GM12878 (cell line): ENCODE measurements around the gene SEPTIN11. TPM values are rescaled to one million over a fixed set of nuclear protein-coding genes. Genes with fewer than 3 reads are reported as not detected.

Experiments used
- ATAC-seq: fragments of 200-7000 bp; cut with Tn5 transposase; 3 replicates; pipeline ENCODE4 v1.9.1; 2020; ENCODE audit warnings: mild to moderate bottlenecking, moderate library complexity
- BruUV-seq: library from RNA; stranded (reverse); fragments of 400-500 nt; replicated peaks from 2 replicates; lab custom pipeline; 2021; lab: Mats Ljungman, UMichigan
- CTCF ChIA-PET: fragments of 300-600 bp; sonication (Branson Sonifier 250); formaldehyde crosslinking; extraction: SDS; loops from one replicate; lab custom pipeline; 2021; ENCODE audit warnings: inconsistent platforms; lab: Yijun Ruan, JAX
- POLR2A ChIA-PET: fragments of 350-600 bp; formaldehyde crosslinking; extraction: SDS; loops from one replicate; lab custom pipeline; 2021; ENCODE audit warnings: inconsistent platforms; lab: Charles Lee
- RAD21 ChIA-PET: fragments of 300-600 bp; sonication (Branson Sonifier 250); formaldehyde crosslinking; loops from one replicate; lab custom pipeline; 2023; ENCODE audit warnings: antibody characterized with exemption; ENCODE audit not compliant: unreplicated experiment; lab: Charles Lee
- SMC1A ChIA-PET: fragments of 300-600 bp; sonication (Branson Sonifier 250); formaldehyde crosslinking; loops from one replicate; lab custom pipeline; 2023; ENCODE audit not compliant: unreplicated experiment, uncharacterized antibody; lab: Charles Lee
- DNase-seq: peaks from one replicate; pipeline ENCODE4 v3.0.0-alpha.2; 2011; ENCODE audit warnings: low read depth, low spot score
- FAIRE-seq: peaks from 3 replicates; lab custom pipeline; 2011; peaks lifted over from hg19 to GRCh38; lab: Jason Lieb, UNC
- H2AFZ ChIP-seq: 2 replicates; pipeline ENCODE4 v1.6.0; 2011; ENCODE audit warnings: low read depth, low read length, control low read depth; ENCODE audit not compliant: control insufficient read depth
- H3K27ac ChIP-seq: 2 replicates; pipeline ENCODE4 v1.5.1; 2011; ENCODE audit warnings: control low read depth; ENCODE audit not compliant: control insufficient read depth, insufficient read depth
- H3K27me3 ChIP-seq, 2 experiments: replicated peaks in 1 of 2; 2 replicates each; pipeline versions ENCODE4 v1.6.0 to v1.6.1; 2011; ENCODE audit warnings: low read length in 1 of 2; ENCODE audit not compliant: control insufficient read depth in 2 of 2, insufficient read depth in 2 of 2
- H3K36me3 ChIP-seq, 2 experiments: 2 replicates each; pipeline ENCODE4 v1.5.1; 2011; ENCODE audit warnings: low read length in 1 of 2; ENCODE audit not compliant: control insufficient read depth in 2 of 2, insufficient read depth in 2 of 2
- H3K4me1 ChIP-seq: 2 replicates; pipeline ENCODE4 v1.6.1; 2011; ENCODE audit warnings: mild to moderate bottlenecking, low read length, moderate library complexity, mixed read lengths; ENCODE audit not compliant: control insufficient read depth, insufficient read depth
- H3K4me2 ChIP-seq: 2 replicates; pipeline ENCODE4 v1.6.0; 2011; ENCODE audit warnings: control low read depth; ENCODE audit not compliant: control insufficient read depth, insufficient read depth
- H3K4me3 ChIP-seq: fragments of 200-600 bp; sonication (generic); 2 replicates; pipeline ENCODE4 v1.5.1; 2016
- H3K79me2 ChIP-seq: 2 replicates; pipeline ENCODE4 v1.6.0; 2011; ENCODE audit warnings: low read length; ENCODE audit not compliant: control insufficient read depth, insufficient read depth
- H3K9ac ChIP-seq: 2 replicates; pipeline ENCODE4 v1.8.0; 2011; ENCODE audit warnings: low read length, control low read depth, mixed read lengths; ENCODE audit not compliant: control insufficient read depth, insufficient read depth
- H3K9me3 ChIP-seq: replicated peaks from 3 replicates; pipeline ENCODE4 v1.5.1; 2011; ENCODE audit warnings: mild to moderate bottlenecking, low read length; ENCODE audit not compliant: control insufficient read depth, insufficient read depth
- H4K20me1 ChIP-seq: 2 replicates; pipeline ENCODE4 v1.6.0; 2011; ENCODE audit not compliant: control insufficient read depth, insufficient read depth
- CBFB ChIP-seq: IDR thresholded peaks from 2 replicates; pipeline ENCODE4 v1.6.1; 2016; ENCODE audit warnings: antibody characterized with exemption, low read depth
- MYB ChIP-seq: fragments of 150-350 bp; IDR thresholded peaks from 2 replicates; pipeline ENCODE4 v1.6.1; 2014; ENCODE audit warnings: mild to moderate bottlenecking, low read depth, low read length, borderline replicate concordance
- NFIC ChIP-seq: IDR thresholded peaks from 2 replicates; pipeline ENCODE4 v1.6.1; 2012; ENCODE audit warnings: low read depth, mild to moderate bottlenecking, inconsistent platforms, low read length, moderate library complexity
- SMAD1 ChIP-seq: fragments of 450-650 bp; IDR thresholded peaks from 2 replicates; pipeline ENCODE4 v1.6.1; 2018; ENCODE audit warnings: mild to moderate bottlenecking, low read depth; ENCODE audit not compliant: partially characterized antibody
- TBL1XR1 ChIP-seq: IDR thresholded peaks from 2 replicates; pipeline ENCODE4 v1.6.1; 2012; ENCODE audit warnings: low read depth, low read length, improper control_type of control experiment
- TCF12 ChIP-seq: IDR thresholded peaks from 2 replicates; pipeline ENCODE4 v1.6.1; 2011; ENCODE audit warnings: low read depth, mild to moderate bottlenecking, low read length
- ZNF217 ChIP-seq: fragments of 450-650 bp; IDR thresholded peaks from 2 replicates; pipeline ENCODE4 v1.6.1; 2017; ENCODE audit warnings: antibody characterized with exemption, mild to moderate bottlenecking
- WGBS: methylation state at CpG from one replicate; pipeline ENCODE4 v1.1.6; 2016; ENCODE audit warnings: low lambda C conversion rate; ENCODE audit not compliant: insufficient replicate concordance, insufficient coverage; ENCODE audit errors: missing lambda C conversion rate; 5-methylcytosine and 5-hydroxymethylcytosine counted together
- in situ Hi-C: fragments of 300-500 bp; cut with MboI; formaldehyde crosslinking; loops from 9 replicates; pipeline ENCODE4 v1.14.3; 2018; ENCODE audit warnings: mixed read lengths
- intact Hi-C: fragments of 100-400 bp; cut with micrococcal nuclease; formaldehyde crosslinking; loops from one replicate; pipeline ENCODE4 v1.14.2; 2022; ENCODE audit not compliant: unreplicated experiment
- polyA plus RNA-seq, 11 experiments: library from polyadenylated mRNA; depleted of rRNA in 4 of 11; unstranded in 6 of 11; stranded (reverse) in 5 of 11; fragments of >200 nt; fragmentation: Nextera tagmentation in 4 of 11; fragmentation: Illumina TruSeq in 1 of 11; extraction: Ambion mirVana in 4 of 11; extraction: Trizol in 1 of 11; gene quantifications; 1 replicate in 1 of 11; 2 replicates in 10 of 11; pipeline versions ENCODE4 v1.2.1 to v1.2.3, GENCODE V29; 2011 to 2016; ENCODE audit warnings: inconsistent platforms in 2 of 11, missing spikeins in 2 of 11, low read depth in 1 of 11
- total RNA-seq, 4 experiments: library from RNA; depleted of rRNA in 3 of 4; stranded (reverse); fragments of >200 nt in 3 of 4; fragmentation: Illumina TruSeq in 1 of 4; extraction: Trizol in 1 of 4; gene quantifications; 2 replicates each; pipeline versions ENCODE4 v1.2.1 to v1.2.3, GENCODE V29; 2013 to 2021
- TF ChIP-seq, protein P1 (sequence below): fragments of 450-650 bp; formaldehyde crosslinking; IDR thresholded peaks from 2 replicates; pipeline ENCODE4 v1.4.0; 2020; ENCODE audit warnings: mild to moderate bottlenecking, moderate library complexity
- TF ChIP-seq, protein P2 (sequence below): IDR thresholded peaks from 2 replicates; pipeline ENCODE4 v1.6.1; 2011; ENCODE audit warnings: low read depth, low read length, improper control_type of control experiment, borderline replicate concordance

Gene SEPTIN11
- total and polyA plus RNA-seq, 10 of the 15 experiments (the other 5 are each of a cell fraction or from before 2014, with no cell fraction given): 24.7 to 160 (median 91.3) TPM

DNA sequence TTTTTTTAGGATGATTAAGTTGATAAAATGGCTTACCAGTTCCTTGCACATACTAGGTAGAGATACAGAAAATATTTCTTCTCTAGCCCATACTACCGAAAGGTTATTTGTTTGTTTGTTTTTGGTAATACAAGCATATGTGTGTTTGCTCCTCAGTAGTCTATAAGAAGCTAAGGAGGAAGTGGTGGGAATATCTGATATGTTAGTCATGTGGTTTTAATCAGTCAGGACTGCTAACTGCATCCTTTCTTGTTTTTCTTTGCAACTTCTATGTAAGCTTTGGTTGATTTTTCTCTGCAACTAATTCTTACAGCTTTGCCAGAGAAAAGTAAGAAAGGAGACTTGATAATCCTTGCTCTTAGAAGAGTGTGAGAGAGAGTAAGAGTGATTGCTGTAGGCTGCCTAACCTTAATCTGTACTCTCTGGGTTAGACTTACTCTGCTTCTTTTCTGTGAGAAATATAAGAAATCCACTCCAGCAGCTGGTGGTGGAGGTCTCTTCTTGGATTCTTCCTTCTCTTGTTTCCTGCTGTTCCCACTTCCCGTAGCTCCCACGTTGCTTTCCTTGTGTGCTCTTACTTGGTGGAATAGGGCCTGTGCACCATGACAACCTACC lies 28.3 kb downstream of the SEPTIN11 start:
- no peak for FAIRE-seq
- CTCF ChIA-PET: interaction anchor here (1.2 to 2.2 kb wide), 4 partner anchors 9 to 75 kb away, joined by 3 to 5 read pairs (median 4); no protein-coding TSS in a partner anchor

More for the DNA sequence above, 28.3 kb downstream of the SEPTIN11 start:
- TF ChIP-seq SMAD1 (no peak), TCF12 (no peak), TBL1XR1 (no peak), NFIC (no peak), MYB (no peak), ZNF217 (no peak), CBFB (no peak)
- TF ChIP-seq, protein P1, sequence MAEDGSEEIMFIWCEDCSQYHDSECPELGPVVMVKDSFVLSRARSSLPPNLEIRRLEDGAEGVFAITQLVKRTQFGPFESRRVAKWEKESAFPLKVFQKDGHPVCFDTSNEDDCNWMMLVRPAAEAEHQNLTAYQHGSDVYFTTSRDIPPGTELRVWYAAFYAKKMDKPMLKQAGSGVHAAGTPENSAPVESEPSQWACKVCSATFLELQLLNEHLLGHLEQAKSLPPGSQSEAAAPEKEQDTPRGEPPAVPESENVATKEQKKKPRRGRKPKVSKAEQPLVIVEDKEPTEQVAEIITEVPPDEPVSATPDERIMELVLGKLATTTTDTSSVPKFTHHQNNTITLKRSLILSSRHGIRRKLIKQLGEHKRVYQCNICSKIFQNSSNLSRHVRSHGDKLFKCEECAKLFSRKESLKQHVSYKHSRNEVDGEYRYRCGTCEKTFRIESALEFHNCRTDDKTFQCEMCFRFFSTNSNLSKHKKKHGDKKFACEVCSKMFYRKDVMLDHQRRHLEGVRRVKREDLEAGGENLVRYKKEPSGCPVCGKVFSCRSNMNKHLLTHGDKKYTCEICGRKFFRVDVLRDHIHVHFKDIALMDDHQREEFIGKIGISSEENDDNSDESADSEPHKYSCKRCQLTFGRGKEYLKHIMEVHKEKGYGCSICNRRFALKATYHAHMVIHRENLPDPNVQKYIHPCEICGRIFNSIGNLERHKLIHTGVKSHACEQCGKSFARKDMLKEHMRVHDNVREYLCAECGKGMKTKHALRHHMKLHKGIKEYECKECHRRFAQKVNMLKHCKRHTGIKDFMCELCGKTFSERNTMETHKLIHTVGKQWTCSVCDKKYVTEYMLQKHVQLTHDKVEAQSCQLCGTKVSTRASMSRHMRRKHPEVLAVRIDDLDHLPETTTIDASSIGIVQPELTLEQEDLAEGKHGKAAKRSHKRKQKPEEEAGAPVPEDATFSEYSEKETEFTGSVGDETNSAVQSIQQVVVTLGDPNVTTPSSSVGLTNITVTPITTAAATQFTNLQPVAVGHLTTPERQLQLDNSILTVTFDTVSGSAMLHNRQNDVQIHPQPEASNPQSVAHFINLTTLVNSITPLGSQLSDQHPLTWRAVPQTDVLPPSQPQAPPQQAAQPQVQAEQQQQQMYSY (CRISPR knock-in tag): no peak
- TF ChIP-seq, protein P2, sequence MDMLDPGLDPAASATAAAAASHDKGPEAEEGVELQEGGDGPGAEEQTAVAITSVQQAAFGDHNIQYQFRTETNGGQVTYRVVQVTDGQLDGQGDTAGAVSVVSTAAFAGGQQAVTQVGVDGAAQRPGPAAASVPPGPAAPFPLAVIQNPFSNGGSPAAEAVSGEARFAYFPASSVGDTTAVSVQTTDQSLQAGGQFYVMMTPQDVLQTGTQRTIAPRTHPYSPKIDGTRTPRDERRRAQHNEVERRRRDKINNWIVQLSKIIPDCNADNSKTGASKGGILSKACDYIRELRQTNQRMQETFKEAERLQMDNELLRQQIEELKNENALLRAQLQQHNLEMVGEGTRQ: no peak
- H3K36me3 ChIP-seq: peaks cover 1 to 10% of the 10 kb centered on the region in 2 experiments; a peak in 3 of 4 replicates
- H3K9ac ChIP-seq: no peak overlapping the region
- SMC1A ChIA-PET: interaction anchor here (0.6 to 2.4 kb wide), 8 partner anchors 10 to 292 kb away, joined by 3 to 13 read pairs (median 4); no protein-coding TSS in a partner anchor
- no peaks in the 10 kb centered on the region for H3K27me3 ChIP-seq
- peaks cover 68% of the 10 kb centered on the region for H3K79me2 ChIP-seq
- in situ Hi-C loops (no loop called here), intact Hi-C loops (no loop called here)
- H3K4me3 ChIP-seq: no peak overlapping the region
- no peaks in the 10 kb centered on the region for H3K9me3 ChIP-seq
- DNase-seq: no peak
- no peak overlapping the region for H3K4me2 ChIP-seq
- no peak overlapping the region for H3K27ac ChIP-seq
- no TSS peak for BruUV-seq
- WGBS: 91% methylated on average over 3 of the region's 3 CpGs
- H2AFZ ChIP-seq: no peak overlapping the region
- RAD21 ChIA-PET: interaction anchor here (0.7 to 1.2 kb wide), 3 partner anchors 25 to 223 kb away, joined by 3 read pairs; no protein-coding TSS in a partner anchor
- peaks cover 14% of the 10 kb centered on the region for H3K4me1 ChIP-seq
- ATAC-seq: no peak
- POLR2A ChIA-PET: interaction anchor here (1.2 to 1.6 kb wide), 2 partner anchors 11 to 25 kb away, joined by 3 to 8 read pairs; no protein-coding TSS in a partner anchor
- no peaks in the 10 kb centered on the region for H4K20me1 ChIP-seq
